Measurements from ENCODE around the gene ZNF618.

The ZNF618 gene

DNA sequence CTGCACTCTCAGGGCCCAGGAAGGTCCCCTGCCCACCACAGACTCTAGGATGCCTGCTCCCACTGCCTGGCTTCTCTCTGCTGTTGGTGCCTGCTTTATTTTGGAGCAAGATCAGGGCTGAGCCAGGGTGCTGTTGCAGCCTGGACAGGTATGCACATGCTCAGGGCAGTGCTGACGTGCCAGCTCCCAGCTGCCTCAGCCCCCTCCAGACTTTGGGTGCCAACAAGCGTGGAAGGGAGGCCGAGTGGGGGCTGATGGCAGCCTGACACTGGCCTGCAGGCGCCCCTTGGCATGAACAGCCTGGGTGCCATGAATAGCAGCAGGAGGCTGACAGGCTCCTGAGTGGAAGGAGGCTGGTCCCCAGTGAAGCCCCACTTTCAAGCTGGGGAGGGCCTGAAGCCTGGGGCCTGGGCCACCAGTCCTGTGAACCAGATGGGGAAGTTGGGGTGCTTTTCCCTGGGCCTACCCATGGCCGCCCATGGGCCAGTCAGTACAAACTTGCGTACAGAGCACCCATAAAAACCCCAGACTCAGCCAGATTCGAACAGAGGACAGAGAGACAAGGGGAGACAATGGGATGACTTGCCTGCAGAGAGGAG lies 195.2 kb downstream of the ZNF618 start:
- H3K4me3 ChIP-seq (replicated peaks; ENCODE audit: low read depth, low read length) = no peak overlapping the region
- DNase-seq (ENCODE audit: extremely low read depth, low read depth) = no peak
- TF ChIP-seq, protein P1, sequence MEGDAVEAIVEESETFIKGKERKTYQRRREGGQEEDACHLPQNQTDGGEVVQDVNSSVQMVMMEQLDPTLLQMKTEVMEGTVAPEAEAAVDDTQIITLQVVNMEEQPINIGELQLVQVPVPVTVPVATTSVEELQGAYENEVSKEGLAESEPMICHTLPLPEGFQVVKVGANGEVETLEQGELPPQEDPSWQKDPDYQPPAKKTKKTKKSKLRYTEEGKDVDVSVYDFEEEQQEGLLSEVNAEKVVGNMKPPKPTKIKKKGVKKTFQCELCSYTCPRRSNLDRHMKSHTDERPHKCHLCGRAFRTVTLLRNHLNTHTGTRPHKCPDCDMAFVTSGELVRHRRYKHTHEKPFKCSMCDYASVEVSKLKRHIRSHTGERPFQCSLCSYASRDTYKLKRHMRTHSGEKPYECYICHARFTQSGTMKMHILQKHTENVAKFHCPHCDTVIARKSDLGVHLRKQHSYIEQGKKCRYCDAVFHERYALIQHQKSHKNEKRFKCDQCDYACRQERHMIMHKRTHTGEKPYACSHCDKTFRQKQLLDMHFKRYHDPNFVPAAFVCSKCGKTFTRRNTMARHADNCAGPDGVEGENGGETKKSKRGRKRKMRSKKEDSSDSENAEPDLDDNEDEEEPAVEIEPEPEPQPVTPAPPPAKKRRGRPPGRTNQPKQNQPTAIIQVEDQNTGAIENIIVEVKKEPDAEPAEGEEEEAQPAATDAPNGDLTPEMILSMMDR (IDR thresholded peaks at IDR 0.05; ENCODE audit: low read depth, low read length, missing control alignments) = no peak

GRCh38 chr9:114072184-114073140 lies 196.4 kb downstream of the ZNF618 start:
- TF ChIP-seq, protein P1 (IDR thresholded peaks at IDR 0.05; ENCODE audit: low read depth, low read length, missing control alignments) = no peak
- no peak for DNase-seq (ENCODE audit: extremely low read depth, low read depth)
- no peak overlapping the region for H3K4me3 ChIP-seq (replicated peaks; ENCODE audit: low read depth, low read length)

- no peak overlapping the region for H3K4me3 ChIP-seq (replicated peaks; ENCODE audit: low read depth, low read length)
- TF ChIP-seq, protein P1 (IDR thresholded peaks at IDR 0.05; ENCODE audit: low read depth, low read length, missing control alignments) = no peak
- no peak for DNase-seq (ENCODE audit: extremely low read depth, low read depth)
Measured at GRCh38 chr9:114075602-114076001, 199.5 kb downstream of the ZNF618 start.

DNA sequence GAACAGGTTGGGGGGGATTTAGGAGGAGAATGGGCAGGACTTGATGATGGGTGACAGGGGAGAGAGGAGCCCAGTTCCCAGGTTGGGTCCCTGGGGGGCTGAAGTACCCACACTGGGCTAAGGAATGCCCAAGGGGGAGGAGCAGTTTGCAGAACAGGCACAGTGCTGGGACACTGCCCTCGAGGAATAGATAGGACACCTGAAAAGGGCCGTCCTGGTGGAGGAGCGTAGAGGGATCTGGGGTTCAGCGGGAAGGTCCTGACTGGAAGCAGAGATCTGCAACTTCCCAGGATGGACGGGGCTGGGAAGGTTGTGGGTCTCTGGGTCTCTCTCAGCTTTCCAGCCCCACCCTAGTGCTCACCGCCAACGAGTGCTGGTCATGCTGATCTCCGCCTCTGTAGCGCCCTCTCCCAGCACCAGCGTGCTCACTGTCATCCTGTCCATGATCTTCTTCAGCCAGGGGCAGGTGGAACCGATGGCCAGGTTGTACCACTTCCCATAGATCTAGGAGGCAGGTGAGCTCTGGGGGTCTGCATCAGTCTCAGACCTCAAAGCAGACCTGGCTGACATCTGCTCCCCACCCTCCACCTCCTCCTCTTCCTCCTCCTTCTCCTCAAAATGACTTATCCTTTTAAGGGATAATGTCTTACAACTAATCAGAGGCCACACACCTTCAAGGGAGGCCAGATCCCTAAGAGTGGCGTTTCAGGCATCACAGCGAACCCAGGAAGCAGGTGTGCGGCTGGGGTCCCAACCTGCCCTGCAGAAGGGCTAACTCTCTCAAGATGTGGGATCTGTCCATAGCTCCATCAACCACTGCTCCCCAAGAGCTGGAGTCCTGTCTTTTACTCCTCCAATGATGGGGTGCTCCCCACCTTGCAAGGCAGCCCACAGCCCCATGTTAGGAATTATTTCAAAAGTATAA lies 200.4 kb downstream of the ZNF618 start:
- no peak for DNase-seq (ENCODE audit: extremely low read depth, low read depth)
- TF ChIP-seq, protein P1 (IDR thresholded peaks at IDR 0.05; ENCODE audit: low read depth, low read length, missing control alignments) = no peak
- H3K4me3 ChIP-seq (replicated peaks; ENCODE audit: low read depth, low read length) = no peak overlapping the region

- TF ChIP-seq, protein P1 (IDR thresholded peaks at IDR 0.05; ENCODE audit: low read depth, low read length, missing control alignments) = no peak
- no peak overlapping the region for H3K4me3 ChIP-seq (replicated peaks; ENCODE audit: low read depth, low read length)
- no peak for DNase-seq (ENCODE audit: extremely low read depth, low read depth)
Measured at GRCh38 chr9:114077162-114077837, 201.2 kb downstream of the ZNF618 start.
